GM12875 (cell line): ENCODE data around the gene PPM1L.
"Not testable (repeated sequence)": the region's sequence is repeated elsewhere in the genome, so short reads cannot be mapped to it uniquely, and the experiment has no call there.

ENCODE experiments used
- H3K4me3 ChIP-seq: one replicate; pipeline ENCODE4 v1.5.1; 2011; ENCODE audit warnings: low read depth, low read length, control low read depth
- TF ChIP-seq, protein P1 (sequence below): IDR thresholded peaks from 2 replicates; pipeline ENCODE4 v1.5.1; 2011; ENCODE audit warnings: low read depth, mild to moderate bottlenecking, control low read depth, inconsistent platforms, low read length, moderate library complexity, borderline replicate concordance; ENCODE audit not compliant: insufficient read depth

The PPM1L gene

DNA sequence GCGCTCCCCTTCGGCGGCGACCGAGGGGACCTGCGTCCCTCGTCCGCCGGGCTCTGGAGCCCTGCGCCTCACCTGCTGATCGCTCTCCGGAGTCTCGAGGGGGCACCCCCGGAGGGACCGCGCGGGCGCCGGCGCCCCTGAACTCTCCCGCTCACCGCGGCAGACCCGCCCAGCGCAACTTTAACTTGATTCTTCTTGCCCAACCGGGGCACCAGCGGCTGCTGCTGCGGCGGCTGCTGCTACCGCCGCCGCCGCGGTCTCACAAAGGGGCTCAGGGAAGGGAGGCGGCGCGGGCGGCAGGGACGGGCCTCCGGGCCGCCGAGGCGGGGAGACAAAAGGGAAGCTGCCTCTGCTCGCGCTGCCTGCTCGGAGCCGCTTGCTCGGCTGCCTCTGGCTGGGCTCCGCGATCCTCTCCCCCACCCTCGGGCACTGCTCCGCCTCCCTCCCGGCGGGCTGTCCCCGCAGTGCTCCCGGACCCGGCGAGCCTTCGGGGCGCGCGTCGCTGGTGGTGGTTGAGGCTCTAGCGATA lies at the start of gene PPM1L:
Gene PPM1L, plus strand, starts transcription at position 456 of the 529 bp plus-strand sequence.
- peak within 1 kb of the TSS; percentile 54 for H3K4me3 ChIP-seq
- TF ChIP-seq, protein P1, sequence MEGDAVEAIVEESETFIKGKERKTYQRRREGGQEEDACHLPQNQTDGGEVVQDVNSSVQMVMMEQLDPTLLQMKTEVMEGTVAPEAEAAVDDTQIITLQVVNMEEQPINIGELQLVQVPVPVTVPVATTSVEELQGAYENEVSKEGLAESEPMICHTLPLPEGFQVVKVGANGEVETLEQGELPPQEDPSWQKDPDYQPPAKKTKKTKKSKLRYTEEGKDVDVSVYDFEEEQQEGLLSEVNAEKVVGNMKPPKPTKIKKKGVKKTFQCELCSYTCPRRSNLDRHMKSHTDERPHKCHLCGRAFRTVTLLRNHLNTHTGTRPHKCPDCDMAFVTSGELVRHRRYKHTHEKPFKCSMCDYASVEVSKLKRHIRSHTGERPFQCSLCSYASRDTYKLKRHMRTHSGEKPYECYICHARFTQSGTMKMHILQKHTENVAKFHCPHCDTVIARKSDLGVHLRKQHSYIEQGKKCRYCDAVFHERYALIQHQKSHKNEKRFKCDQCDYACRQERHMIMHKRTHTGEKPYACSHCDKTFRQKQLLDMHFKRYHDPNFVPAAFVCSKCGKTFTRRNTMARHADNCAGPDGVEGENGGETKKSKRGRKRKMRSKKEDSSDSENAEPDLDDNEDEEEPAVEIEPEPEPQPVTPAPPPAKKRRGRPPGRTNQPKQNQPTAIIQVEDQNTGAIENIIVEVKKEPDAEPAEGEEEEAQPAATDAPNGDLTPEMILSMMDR = no peak

DNA sequence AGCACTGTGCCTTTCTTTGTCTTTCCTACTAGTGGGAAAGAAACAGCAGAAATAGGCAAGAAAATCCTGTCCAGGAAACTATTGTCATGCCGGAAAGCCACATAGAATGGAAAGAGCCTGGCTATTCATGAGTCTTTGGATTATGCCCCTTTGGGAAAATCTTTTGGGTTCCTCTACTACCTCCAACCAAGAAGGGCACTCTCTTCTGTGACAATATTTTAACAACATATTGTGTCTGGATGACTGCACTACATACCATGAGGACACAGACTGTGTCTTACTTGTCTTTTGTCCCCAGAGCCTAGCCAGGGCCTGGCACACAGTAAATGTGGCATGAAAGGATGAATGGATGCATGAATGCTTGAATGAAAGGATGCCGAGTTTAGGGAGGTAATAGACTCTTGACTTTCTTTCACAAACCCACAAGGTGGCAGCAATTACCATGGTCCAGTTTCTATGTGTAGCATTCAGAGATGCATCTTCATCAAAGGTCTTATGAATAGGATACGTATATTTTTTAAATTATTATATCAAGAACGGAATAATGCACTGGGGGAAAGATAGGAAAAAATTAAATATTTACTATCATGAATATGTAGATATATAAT lies 48.7 kb upstream of the PPM1L start:
- H3K4me3 ChIP-seq = no peak overlapping the region
- TF ChIP-seq, protein P1 = no peak

DNA sequence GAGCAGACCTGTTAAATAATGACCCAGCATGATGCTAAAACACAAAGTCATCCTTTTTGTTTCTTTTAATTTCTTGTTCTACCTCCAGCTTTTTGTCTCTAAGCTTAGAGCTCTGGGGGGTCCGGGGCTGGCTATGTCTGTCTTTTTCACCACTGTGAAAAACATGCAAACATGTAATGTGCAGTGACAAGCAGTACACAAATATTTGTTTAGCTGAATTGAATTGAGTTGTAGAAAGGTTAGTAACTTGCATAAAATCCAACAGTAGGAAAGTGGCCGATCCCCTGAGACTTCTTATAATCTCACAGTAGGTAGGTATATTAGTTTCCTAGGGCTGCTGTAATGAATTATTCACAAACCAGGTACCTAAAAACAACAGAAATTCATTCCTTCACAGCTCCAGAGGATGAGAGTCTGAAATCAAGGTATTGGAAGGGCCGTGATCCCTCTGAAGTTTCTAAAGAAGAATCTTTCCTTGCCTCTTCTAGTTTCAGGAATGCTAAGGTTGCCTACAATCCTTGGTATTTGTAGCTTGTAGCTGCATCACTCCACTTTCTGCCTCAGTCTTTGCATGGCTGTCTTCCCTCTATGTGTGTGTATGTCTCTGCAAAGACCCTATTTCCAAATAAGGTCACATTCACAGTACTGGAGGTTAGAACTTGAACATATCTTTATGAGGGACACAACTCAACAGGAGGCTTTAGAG lies 46.4 kb upstream of the PPM1L start:
- TF ChIP-seq, protein P1 = no peak
- no peak overlapping the region for H3K4me3 ChIP-seq

DNA sequence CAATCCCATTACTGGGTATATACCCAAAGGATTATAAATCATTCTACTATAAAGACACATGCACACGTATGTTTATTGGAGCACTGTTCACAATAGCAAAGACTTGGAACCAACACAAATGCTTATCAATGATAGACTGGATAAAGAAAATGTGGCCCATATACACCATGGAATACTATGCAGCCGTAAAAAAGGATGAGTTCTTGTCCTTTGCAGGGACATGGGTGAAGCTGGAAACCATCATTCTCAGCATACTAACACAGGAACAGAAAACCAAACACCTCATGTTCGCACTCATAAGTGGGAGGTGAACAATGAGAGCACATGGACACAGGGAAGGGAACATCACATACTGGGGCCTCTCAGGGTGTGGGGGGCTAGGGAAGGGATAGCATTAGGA lies 42.9 kb upstream of the PPM1L start:
- not testable (repeated sequence) for H3K4me3 ChIP-seq

DNA sequence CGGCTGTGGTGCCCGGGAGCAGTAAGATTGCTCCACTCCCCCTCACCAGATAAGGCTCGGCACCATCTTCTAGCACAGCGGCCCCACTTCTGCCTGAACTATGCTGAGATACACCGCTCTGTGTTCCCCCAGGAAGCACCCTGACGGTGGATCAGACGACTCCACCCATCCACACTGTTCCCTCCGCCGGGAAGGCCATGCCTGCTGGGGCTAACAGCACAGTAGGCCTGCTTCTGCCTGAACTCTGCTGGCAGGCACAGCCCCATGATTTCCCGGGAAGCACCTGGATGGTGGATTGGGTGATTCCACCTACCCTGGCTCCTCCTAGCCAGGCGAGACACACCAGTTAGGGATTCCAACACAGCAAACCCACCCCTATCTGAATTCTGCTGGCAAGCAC lies 36.3 kb upstream of the PPM1L start:
- TF ChIP-seq, protein P1 = no peak

DNA sequence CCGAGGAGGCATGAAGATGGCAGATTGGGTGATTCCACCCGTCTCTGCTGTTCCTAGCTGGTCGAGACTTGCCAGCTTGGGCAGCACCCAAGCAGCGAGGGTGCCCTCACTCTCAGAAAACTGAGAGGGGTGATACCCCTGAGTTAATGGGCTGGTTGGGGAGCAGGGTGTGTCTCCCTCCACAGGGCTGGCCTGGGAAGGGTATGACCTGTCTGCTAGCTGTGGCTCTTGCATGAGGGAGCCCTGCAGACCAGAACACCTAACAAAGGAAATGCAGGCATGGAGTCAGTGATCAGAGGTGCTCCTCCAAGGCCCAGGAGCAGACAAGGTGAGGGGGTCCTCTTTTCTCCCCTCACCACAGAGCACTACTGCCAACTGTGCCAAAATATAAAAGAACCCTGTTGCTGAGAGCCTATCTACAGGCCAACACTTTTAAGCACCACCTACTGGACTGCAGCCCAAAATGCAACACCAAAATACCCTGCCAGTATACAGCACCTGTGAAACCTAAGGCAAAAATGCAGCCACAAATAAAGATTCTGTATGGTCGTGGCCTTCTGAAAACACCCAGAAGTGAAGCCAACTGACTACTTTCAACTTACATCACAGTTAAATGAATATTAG lies 35.8 kb upstream of the PPM1L start:
- TF ChIP-seq, protein P1 = peak; percentile 32; the same call in 1 of the 2 replicates
- no peak overlapping the region for H3K4me3 ChIP-seq

More for the DNA sequence above, 36.3 kb upstream of the PPM1L start:
- no peak overlapping the region for H3K4me3 ChIP-seq

DNA sequence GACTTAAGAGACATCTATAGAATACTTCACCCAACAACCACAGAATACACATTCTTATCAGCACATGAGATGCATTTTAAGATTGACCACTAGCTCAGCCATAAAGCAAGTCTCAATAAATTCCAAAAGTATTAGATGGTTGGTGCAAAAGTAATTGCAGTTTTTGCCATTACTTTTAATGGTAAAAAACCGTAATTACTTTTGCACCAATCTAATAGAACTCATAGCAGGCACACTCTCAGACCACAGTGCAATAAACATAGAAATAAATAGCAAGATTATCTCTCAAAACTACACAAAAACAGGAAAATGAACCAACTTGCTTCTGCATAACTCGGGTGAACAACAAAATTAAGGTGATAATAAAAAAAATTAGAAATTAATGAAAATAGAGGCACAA lies 33.7 kb upstream of the PPM1L start:
- no peak overlapping the region for H3K4me3 ChIP-seq
- TF ChIP-seq, protein P1 = no peak
